ENCODE measurements around the gene ADGRD1. TPM values are rescaled to one million over a fixed set of nuclear protein-coding genes. Genes with fewer than 3 reads are reported as not detected.

The ADGRD1 gene
- total and polyA plus RNA-seq, 2 of the 8 experiments (the other 6 are each of a cell fraction or from before 2014, with no cell fraction given) = 0.36 to 0.48 TPM

- CTCF ChIA-PET (ENCODE audit: partially characterized antibody) = interaction anchor here (0.7 to 15.0 kb wide), 11 partner anchors 8 to 1842 kb away, joined by 3 to 196 read pairs (median 6); partner anchors contain the start of gene ZNF605
- FAIRE-seq = no peak
Observed at GRCh38 chr12:131113568-131114270, 160.0 kb downstream of the ADGRD1 start.

More at GRCh38 chr12:131113568-131114270, 160.0 kb downstream of the ADGRD1 start:
- Histone ChIP-seq H2AK5ac (ENCODE audit: low read depth, low read length) (no peak overlapping the region), H2BK12ac (ENCODE audit: low read depth, low read length) (no peak overlapping the region), H3K4ac (replicated peaks; ENCODE audit: insufficient read length, low read depth, low read length) (no peak overlapping the region), H3K23ac (ENCODE audit: insufficient read length) (no peak overlapping the region), H3K14ac (ENCODE audit: insufficient read length) (no peak overlapping the region), H4K5ac (ENCODE audit: insufficient read length, low read depth, low read length) (no peak overlapping the region), H3K23me2 (ENCODE audit: low read depth, low read length) (no peaks in the 10 kb centered on the region), H3K79me2 (ENCODE audit: control insufficient read depth in 1 of 2, insufficient read depth in 2 of 2, low read length in 2 of 2) (no peaks in the 10 kb centered on the region), H2BK15ac (ENCODE audit: low read length) (no peak overlapping the region), H2BK120ac (replicated peaks; ENCODE audit: low read depth, low read length) (no peak overlapping the region), H3K27ac (ENCODE audit: low read depth, low read length) (no peak overlapping the region), H3K18ac (ENCODE audit: extremely low read depth, low read length) (no peak overlapping the region), H3K4me1 (replicated peaks in 1 of 4; ENCODE audit: control insufficient read depth in 3 of 4, insufficient read depth in 4 of 4, low read length in 3 of 4) (peaks cover 0 to 7% (median 3%) of the 10 kb centered on the region in 4 experiments; a peak in 4 of 7 replicates), H2BK20ac (ENCODE audit: low read length) (no peak overlapping the region), H4K91ac (replicated peaks; ENCODE audit: insufficient read length, low read length) (no peak overlapping the region), H4K8ac (ENCODE audit: extremely low read depth, insufficient read depth, low read length) (no peak overlapping the region), H3K36me3 (ENCODE audit: control insufficient read depth in 2 of 4, insufficient read depth in 4 of 4, low read length in 3 of 4) (no peaks in the 10 kb centered on the region; a peak in 1 of 8 replicates), H2AFZ (ENCODE audit: low read length) (no peak overlapping the region), H3K56ac (replicated peaks; ENCODE audit: insufficient read length, low read depth, low read length) (no peak overlapping the region), H3K27me3 (replicated peaks in 1 of 4; ENCODE audit: control insufficient read depth in 3 of 4, extremely low read depth in 1 of 4, insufficient read depth in 3 of 4, low read length in 3 of 4) (no peaks in the 10 kb centered on the region; a peak in 1 of 7 replicates), H3K9ac (replicated peaks in 1 of 4; ENCODE audit: extremely low read depth in 1 of 4, low read depth in 3 of 4, low read length in 3 of 4) (no peak overlapping the region), H3K4me3 (ENCODE audit: extremely low read depth in 1 of 4, insufficient read depth in 2 of 4, low read depth in 3 of 4, low read length in 4 of 4) (no peak overlapping the region), H4K20me1 (replicated peaks in 1 of 2; ENCODE audit: control insufficient read depth in 1 of 2, insufficient read depth in 2 of 2, low read length in 2 of 2) (no peaks in the 10 kb centered on the region), H3K79me1 (ENCODE audit: low read depth, low read length) (no peaks in the 10 kb centered on the region), H3K4me2 (ENCODE audit: insufficient read depth in 1 of 2, low read depth in 2 of 2, low read length in 2 of 2) (no peak overlapping the region), H3K9me3 (ENCODE audit: insufficient read depth in 2 of 2, low read depth in 1 of 2, low read length in 1 of 2) (no peaks in the 10 kb centered on the region), H2BK5ac (ENCODE audit: low read depth, low read length) (no peak overlapping the region; the same call in 1 of the 2 replicates)
- no peak for TF ChIP-seq NANOG (IDR thresholded peaks at IDR 0.05; ENCODE audit: insufficient read depth, low read depth, low read length, poor library complexity, severe bottlenecking)
- TF ChIP-seq, protein P1, sequence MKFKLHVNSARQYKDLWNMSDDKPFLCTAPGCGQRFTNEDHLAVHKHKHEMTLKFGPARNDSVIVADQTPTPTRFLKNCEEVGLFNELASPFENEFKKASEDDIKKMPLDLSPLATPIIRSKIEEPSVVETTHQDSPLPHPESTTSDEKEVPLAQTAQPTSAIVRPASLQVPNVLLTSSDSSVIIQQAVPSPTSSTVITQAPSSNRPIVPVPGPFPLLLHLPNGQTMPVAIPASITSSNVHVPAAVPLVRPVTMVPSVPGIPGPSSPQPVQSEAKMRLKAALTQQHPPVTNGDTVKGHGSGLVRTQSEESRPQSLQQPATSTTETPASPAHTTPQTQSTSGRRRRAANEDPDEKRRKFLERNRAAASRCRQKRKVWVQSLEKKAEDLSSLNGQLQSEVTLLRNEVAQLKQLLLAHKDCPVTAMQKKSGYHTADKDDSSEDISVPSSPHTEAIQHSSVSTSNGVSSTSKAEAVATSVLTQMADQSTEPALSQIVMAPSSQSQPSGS (IDR thresholded peaks at IDR 0.05; ENCODE audit: low read length) = no peak
- TF ChIP-seq BRCA1 (IDR thresholded peaks at IDR 0.05; ENCODE audit: low read depth, low read length) = no peak
- TF ChIP-seq TBP (IDR thresholded peaks at IDR 0.05; ENCODE audit: low read depth, low read length) = no peak
- TF ChIP-seq RAD21 (IDR thresholded peaks at IDR 0.05 in 1 of 2, conservative IDR thresholded peaks at IDR 0.05 in 1 of 2; ENCODE audit: low read depth in 2 of 2, low read length in 2 of 2) = no peak
- TF ChIP-seq SUZ12 (IDR thresholded peaks at IDR 0.05; ENCODE audit: low read length) = no peak
- TF ChIP-seq SAP30 (IDR thresholded peaks at IDR 0.05; ENCODE audit: insufficient read depth, insufficient replicate concordance, low read length) = no peak
- TF ChIP-seq SIN3A (conservative IDR thresholded peaks at IDR 0.05 in 1 of 2, IDR thresholded peaks at IDR 0.05 in 1 of 2; ENCODE audit: low read depth in 1 of 2, low read length in 2 of 2) = no peak
- WGBS, 2 experiments (ENCODE audit: extremely low coverage in 1 of 2, insufficient coverage in 1 of 2, insufficient read length in 1 of 2, insufficient replicate concordance in 2 of 2, low coverage in 1 of 2, low lambda C conversion rate in 2 of 2, missing lambda C conversion rate in 1 of 2) = 90% methylated on average over 18 of the region's 18 CpGs; no CpG with 5 or more reads in 1 of the 2 experiments
- POLR2A ChIA-PET (ENCODE audit: partially characterized antibody) = no interaction called here
- DNase-seq (ENCODE audit: low read depth in 1 of 2, low spot score in 2 of 2) = no peak

All from H1 (cell line).